ENCODE measurements around the gene NMT2.

NMT2 gene

GRCh38 chr10:15140698-15141097 is 27.8 kb downstream of the NMT2 start:
- no peak overlapping the region for H3K27ac ChIP-seq (ENCODE audit: low read depth, low read length, severe bottlenecking)
- no peak overlapping the region for H3K4me3 ChIP-seq (ENCODE audit: extremely low read depth, insufficient read depth, low read length, poor library complexity, severe bottlenecking)
- H3K4me1 ChIP-seq (ENCODE audit: control insufficient read depth, insufficient read depth, low read length, poor library complexity, severe bottlenecking) = no peaks in the 10 kb centered on the region
- peaks cover 18% of the 10 kb centered on the region for H3K36me3 ChIP-seq (ENCODE audit: control insufficient read depth, insufficient read depth, low read length)
- WGBS, 2 experiments (ENCODE audit: insufficient coverage in 2 of 2) = 80% methylated on average over 1 of the region's 7 CpGs; no CpG with 5 or more reads in 1 of the 2 experiments
- no peaks in the 10 kb centered on the region for H3K9me3 ChIP-seq (ENCODE audit: control insufficient read depth, low read length)

- peaks cover 49% of the 10 kb centered on the region for H3K36me3 ChIP-seq (ENCODE audit: control insufficient read depth, insufficient read depth, low read length)
- 70 to 100% methylated on average over 1 of the region's 1 CpG for WGBS, 2 experiments (ENCODE audit: insufficient coverage in 2 of 2)
- no peak overlapping the region for H3K4me3 ChIP-seq (ENCODE audit: extremely low read depth, insufficient read depth, low read length, poor library complexity, severe bottlenecking)
- H3K4me1 ChIP-seq (ENCODE audit: control insufficient read depth, insufficient read depth, low read length, poor library complexity, severe bottlenecking) = no peaks in the 10 kb centered on the region
- no peaks in the 10 kb centered on the region for H3K9me3 ChIP-seq (ENCODE audit: control insufficient read depth, low read length)
- no peak overlapping the region for H3K27ac ChIP-seq (ENCODE audit: low read depth, low read length, severe bottlenecking)
Observed at GRCh38 chr10:15137636-15138035, 30.9 kb downstream of the NMT2 start.

- peaks cover 55% of the 10 kb centered on the region for H3K36me3 ChIP-seq (ENCODE audit: control insufficient read depth, insufficient read depth, low read length)
- H3K9me3 ChIP-seq (ENCODE audit: control insufficient read depth, low read length) = no peaks in the 10 kb centered on the region
- H3K4me1 ChIP-seq (ENCODE audit: control insufficient read depth, insufficient read depth, low read length, poor library complexity, severe bottlenecking) = no peaks in the 10 kb centered on the region
- no peak overlapping the region for H3K27ac ChIP-seq (ENCODE audit: low read depth, low read length, severe bottlenecking)
- no peak overlapping the region for H3K4me3 ChIP-seq (ENCODE audit: extremely low read depth, insufficient read depth, low read length, poor library complexity, severe bottlenecking)
- 89 to 93% methylated on average over 3 to 4 of the region's 4 CpGs for WGBS, 2 experiments (ENCODE audit: insufficient coverage in 2 of 2)
Observed at GRCh38 chr10:15137036-15137359, 31.5 kb downstream of the NMT2 start.

GRCh38 chr10:15136129-15137035 is 32.1 kb downstream of the NMT2 start:
- Histone ChIP-seq H3K27ac (ENCODE audit: low read depth, low read length, severe bottlenecking) (no peak overlapping the region), H3K4me1 (ENCODE audit: control insufficient read depth, insufficient read depth, low read length, poor library complexity, severe bottlenecking) (no peaks in the 10 kb centered on the region), H3K36me3 (ENCODE audit: control insufficient read depth, insufficient read depth, low read length) (peaks cover 59% of the 10 kb centered on the region), H3K4me3 (ENCODE audit: extremely low read depth, insufficient read depth, low read length, poor library complexity, severe bottlenecking) (no peak overlapping the region), H3K9me3 (ENCODE audit: control insufficient read depth, low read length) (no peaks in the 10 kb centered on the region)
- WGBS, 2 experiments (ENCODE audit: insufficient coverage in 2 of 2) = 87 to 94% methylated on average over 8 to 9 of the region's 11 CpGs

GRCh38 chr10:15131330-15131729 is 37.2 kb downstream of the NMT2 start:
- H3K4me3 ChIP-seq (ENCODE audit: extremely low read depth, insufficient read depth, low read length, poor library complexity, severe bottlenecking) = no peak overlapping the region
- H3K9me3 ChIP-seq (ENCODE audit: control insufficient read depth, low read length) = no peaks in the 10 kb centered on the region
- WGBS, 2 experiments (ENCODE audit: insufficient coverage in 2 of 2) = 95 to 100% methylated on average over 1 to 5 of the region's 5 CpGs
- H3K27ac ChIP-seq (ENCODE audit: low read depth, low read length, severe bottlenecking) = no peak overlapping the region
- peaks cover 67% of the 10 kb centered on the region for H3K36me3 ChIP-seq (ENCODE audit: control insufficient read depth, insufficient read depth, low read length)
- H3K4me1 ChIP-seq (ENCODE audit: control insufficient read depth, insufficient read depth, low read length, poor library complexity, severe bottlenecking) = no peaks in the 10 kb centered on the region

- WGBS, 2 experiments (ENCODE audit: insufficient coverage in 2 of 2) = 90 to 100% methylated on average over 1 to 2 of the region's 3 CpGs
- Histone ChIP-seq H3K36me3 (ENCODE audit: control insufficient read depth, insufficient read depth, low read length) (peaks cover 49% of the 10 kb centered on the region), H3K9me3 (ENCODE audit: control insufficient read depth, low read length) (no peaks in the 10 kb centered on the region), H3K27ac (ENCODE audit: low read depth, low read length, severe bottlenecking) (no peak overlapping the region), H3K4me1 (ENCODE audit: control insufficient read depth, insufficient read depth, low read length, poor library complexity, severe bottlenecking) (no peaks in the 10 kb centered on the region), H3K4me3 (ENCODE audit: extremely low read depth, insufficient read depth, low read length, poor library complexity, severe bottlenecking) (no peak overlapping the region)
Observed at GRCh38 chr10:15124908-15125307, 43.6 kb downstream of the NMT2 start.

GRCh38 chr10:15124190-15124589 is 44.3 kb downstream of the NMT2 start:
- H3K27ac ChIP-seq (ENCODE audit: low read depth, low read length, severe bottlenecking) = no peak overlapping the region
- 97 to 100% methylated on average over 4 to 6 of the region's 9 CpGs for WGBS, 2 experiments (ENCODE audit: insufficient coverage in 2 of 2)
- no peaks in the 10 kb centered on the region for H3K9me3 ChIP-seq (ENCODE audit: control insufficient read depth, low read length)
- no peak overlapping the region for H3K4me3 ChIP-seq (ENCODE audit: extremely low read depth, insufficient read depth, low read length, poor library complexity, severe bottlenecking)
- H3K36me3 ChIP-seq (ENCODE audit: control insufficient read depth, insufficient read depth, low read length) = peaks cover 52% of the 10 kb centered on the region
- no peaks in the 10 kb centered on the region for H3K4me1 ChIP-seq (ENCODE audit: control insufficient read depth, insufficient read depth, low read length, poor library complexity, severe bottlenecking)

- WGBS, 2 experiments (ENCODE audit: insufficient coverage in 2 of 2) = 85 to 94% methylated on average over 1 to 2 of the region's 3 CpGs
- no peaks in the 10 kb centered on the region for H3K9me3 ChIP-seq (ENCODE audit: control insufficient read depth, low read length)
- no peaks in the 10 kb centered on the region for H3K4me1 ChIP-seq (ENCODE audit: control insufficient read depth, insufficient read depth, low read length, poor library complexity, severe bottlenecking)
- H3K27ac ChIP-seq (ENCODE audit: low read depth, low read length, severe bottlenecking) = no peak overlapping the region
- peaks cover 55% of the 10 kb centered on the region for H3K36me3 ChIP-seq (ENCODE audit: control insufficient read depth, insufficient read depth, low read length)
- no peak overlapping the region for H3K4me3 ChIP-seq (ENCODE audit: extremely low read depth, insufficient read depth, low read length, poor library complexity, severe bottlenecking)
Observed at GRCh38 chr10:15123749-15124184, 44.7 kb downstream of the NMT2 start.

GRCh38 chr10:15122477-15123030 is 45.9 kb downstream of the NMT2 start:
- Histone ChIP-seq H3K4me1 (ENCODE audit: control insufficient read depth, insufficient read depth, low read length, poor library complexity, severe bottlenecking) (no peaks in the 10 kb centered on the region), H3K9me3 (ENCODE audit: control insufficient read depth, low read length) (no peaks in the 10 kb centered on the region), H3K4me3 (ENCODE audit: extremely low read depth, insufficient read depth, low read length, poor library complexity, severe bottlenecking) (no peak overlapping the region), H3K36me3 (ENCODE audit: control insufficient read depth, insufficient read depth, low read length) (peaks cover 59% of the 10 kb centered on the region), H3K27ac (ENCODE audit: low read depth, low read length, severe bottlenecking) (no peak overlapping the region)
- WGBS, 2 experiments (ENCODE audit: insufficient coverage in 2 of 2) = 86 to 100% methylated on average over 5 of the region's 9 CpGs

GRCh38 chr10:15121707-15122106 is 46.8 kb downstream of the NMT2 start:
- Histone ChIP-seq H3K4me1 (ENCODE audit: control insufficient read depth, insufficient read depth, low read length, poor library complexity, severe bottlenecking) (no peaks in the 10 kb centered on the region), H3K9me3 (ENCODE audit: control insufficient read depth, low read length) (no peaks in the 10 kb centered on the region), H3K27ac (ENCODE audit: low read depth, low read length, severe bottlenecking) (no peak overlapping the region), H3K4me3 (ENCODE audit: extremely low read depth, insufficient read depth, low read length, poor library complexity, severe bottlenecking) (no peak overlapping the region), H3K36me3 (ENCODE audit: control insufficient read depth, insufficient read depth, low read length) (peaks cover 59% of the 10 kb centered on the region)
- no CpG with 5 or more reads among the region's 1 CpG for WGBS, 2 experiments (ENCODE audit: insufficient coverage in 2 of 2)

- Histone ChIP-seq H3K4me1 (ENCODE audit: control insufficient read depth, insufficient read depth, low read length, poor library complexity, severe bottlenecking) (no peaks in the 10 kb centered on the region), H3K36me3 (ENCODE audit: control insufficient read depth, insufficient read depth, low read length) (peaks cover 61% of the 10 kb centered on the region), H3K27ac (ENCODE audit: low read depth, low read length, severe bottlenecking) (no peak overlapping the region), H3K9me3 (ENCODE audit: control insufficient read depth, low read length) (no peaks in the 10 kb centered on the region), H3K4me3 (ENCODE audit: extremely low read depth, insufficient read depth, low read length, poor library complexity, severe bottlenecking) (no peak overlapping the region)
- 95 to 98% methylated on average over 4 to 5 of the region's 5 CpGs for WGBS, 2 experiments (ENCODE audit: insufficient coverage in 2 of 2)
Observed at GRCh38 chr10:15120523-15120922, 48.0 kb downstream of the NMT2 start.
